ENCODE data around the gene STX17.

DNA sequence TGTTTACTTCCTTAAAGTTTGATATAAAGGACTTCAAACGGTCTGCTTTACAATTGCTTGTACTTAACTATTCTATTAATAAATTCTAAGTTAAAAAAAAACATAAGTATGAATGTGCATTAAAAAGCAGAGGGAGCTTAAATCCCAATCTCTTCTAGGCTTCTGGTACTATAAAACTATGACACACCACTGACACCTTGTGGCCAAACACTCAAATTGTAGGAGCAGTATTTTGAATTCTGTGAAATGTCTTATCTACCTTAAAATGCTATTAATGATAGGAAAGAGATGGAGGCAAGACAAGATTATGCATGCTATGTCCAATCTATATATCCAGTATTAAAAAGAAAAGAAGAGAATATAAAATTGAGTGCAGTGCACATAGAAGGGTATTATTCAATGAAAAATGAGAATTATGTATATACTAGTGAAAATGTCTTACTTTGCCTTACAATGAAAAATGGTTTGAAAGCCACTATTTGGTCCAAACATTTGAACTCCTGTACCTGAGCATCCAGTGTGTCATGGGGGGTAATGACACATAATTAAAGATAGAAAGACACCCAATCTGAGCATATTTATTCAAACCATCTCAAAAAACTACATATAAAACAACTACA lies 104.7 kb downstream of the STX17 start:
- TF ChIP-seq, protein P1, sequence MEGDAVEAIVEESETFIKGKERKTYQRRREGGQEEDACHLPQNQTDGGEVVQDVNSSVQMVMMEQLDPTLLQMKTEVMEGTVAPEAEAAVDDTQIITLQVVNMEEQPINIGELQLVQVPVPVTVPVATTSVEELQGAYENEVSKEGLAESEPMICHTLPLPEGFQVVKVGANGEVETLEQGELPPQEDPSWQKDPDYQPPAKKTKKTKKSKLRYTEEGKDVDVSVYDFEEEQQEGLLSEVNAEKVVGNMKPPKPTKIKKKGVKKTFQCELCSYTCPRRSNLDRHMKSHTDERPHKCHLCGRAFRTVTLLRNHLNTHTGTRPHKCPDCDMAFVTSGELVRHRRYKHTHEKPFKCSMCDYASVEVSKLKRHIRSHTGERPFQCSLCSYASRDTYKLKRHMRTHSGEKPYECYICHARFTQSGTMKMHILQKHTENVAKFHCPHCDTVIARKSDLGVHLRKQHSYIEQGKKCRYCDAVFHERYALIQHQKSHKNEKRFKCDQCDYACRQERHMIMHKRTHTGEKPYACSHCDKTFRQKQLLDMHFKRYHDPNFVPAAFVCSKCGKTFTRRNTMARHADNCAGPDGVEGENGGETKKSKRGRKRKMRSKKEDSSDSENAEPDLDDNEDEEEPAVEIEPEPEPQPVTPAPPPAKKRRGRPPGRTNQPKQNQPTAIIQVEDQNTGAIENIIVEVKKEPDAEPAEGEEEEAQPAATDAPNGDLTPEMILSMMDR (IDR thresholded peaks at IDR 0.05): peak in 1 of 5 experiments; percentile 47
- no peak for TF ChIP-seq EP300 (IDR thresholded peaks at IDR 0.05)

All from tibial nerve (tissue), 4 donors.